Activated gamma-delta T cell treated with Interleukin-2 at 50 U/mL for 16 hours (primary cell): Measurements from ENCODE around the gene NKD1.

Experiments used
- DNase-seq: peaks from one replicate; pipeline ENCODE4 v3.0.0-alpha.2; 2020

Gene NKD1

GRCh38 chr16:50653633-50654519 lies 105.7 kb downstream of the NKD1 start:
- no peak for DNase-seq

- no peak for DNase-seq
Observed at GRCh38 chr16:50655558-50656055, 107.4 kb downstream of the NKD1 start.

GRCh38 chr16:50657241-50657640 lies 109.0 kb downstream of the NKD1 start:
- DNase-seq: no peak

GRCh38 chr16:50659806-50660205 lies 111.6 kb downstream of the NKD1 start:
- DNase-seq: no peak

GRCh38 chr16:50662306-50662940 lies 114.2 kb downstream of the NKD1 start:
- DNase-seq: no peak

- DNase-seq: no peak
Observed at GRCh38 chr16:50664270-50664669, 116.1 kb downstream of the NKD1 start.

GRCh38 chr16:50665128-50665878 lies 117.1 kb downstream of the NKD1 start:
- DNase-seq: peak; percentile 84

GRCh38 chr16:50666658-50667496 lies 118.7 kb downstream of the NKD1 start:
- DNase-seq: peak; percentile 47

- no peak for DNase-seq
Observed at GRCh38 chr16:50667497-50668367, 119.5 kb downstream of the NKD1 start.

GRCh38 chr16:50668368-50669008 lies 120.3 kb downstream of the NKD1 start:
- DNase-seq: no peak

GRCh38 chr16:50669741-50670140 lies 121.5 kb downstream of the NKD1 start:
- no peak for DNase-seq

- no peak for DNase-seq
Observed at GRCh38 chr16:50670476-50670875, 122.3 kb downstream of the NKD1 start.

GRCh38 chr16:50671644-50672260 lies 123.6 kb downstream of the NKD1 start:
- peak; percentile 35 for DNase-seq

GRCh38 chr16:50673496-50674275 lies 125.5 kb downstream of the NKD1 start:
- DNase-seq: no peak

- DNase-seq: no peak
Observed at GRCh38 chr16:50674831-50675230, 126.6 kb downstream of the NKD1 start.

- DNase-seq: no peak
Observed at GRCh38 chr16:50675686-50676610, 127.8 kb downstream of the NKD1 start.

GRCh38 chr16:50676684-50677225 lies 128.6 kb downstream of the NKD1 start:
- no peak for DNase-seq

GRCh38 chr16:50677351-50677750 lies 129.2 kb downstream of the NKD1 start:
- DNase-seq: no peak
